ENCODE measurements around the gene PTPA. TPM values are rescaled to one million over a fixed set of nuclear protein-coding genes. Genes with fewer than 3 reads are reported as not detected.
A peak's percentile ranks its signal among the peaks of the same experiment; 100 is the strongest.

PTPA gene
- total and polyA plus RNA-seq, 2 donors (not counting 1 experiment from before 2014, with no cell fraction given): 35.0 to 73.9 TPM

- H3K4me1 ChIP-seq (ENCODE audit: control insufficient read depth in 2 of 2, insufficient read depth in 2 of 2, low read length in 2 of 2): peaks cover 22 to 34% of the 10 kb centered on the region in 2 donors
- peak overlapping the region; percentile 91 for H2AFZ ChIP-seq (ENCODE audit: insufficient read depth, low read depth, low read length, poor library complexity, severe bottlenecking)
- H3K27me3 ChIP-seq (replicated peaks in 1 of 4; ENCODE audit: control extremely low read depth in 1 of 4, control insufficient read depth in 3 of 4, insufficient read depth in 4 of 4, low read length in 3 of 4): peaks cover 0 to 29% (median 15%) of the 10 kb centered on the region in 4 experiments
- peaks cover 15% of the 10 kb centered on the region for H3K27me3 Mint-ChIP-seq
- POLR2A ChIA-PET: interaction anchor here (0.6 to 3.3 kb wide), 5 partner anchors 32 to 437 kb away, joined by 3 to 15 read pairs (median 6); no protein-coding TSS in a partner anchor
- no peaks in the 10 kb centered on the region for H3K9me3 Mint-ChIP-seq (ENCODE audit: insufficient read depth)
- peaks cover 22% of the 10 kb centered on the region for H3K4me1 Mint-ChIP-seq
- H3K9me3 ChIP-seq (ENCODE audit: control extremely low read depth in 1 of 3, control insufficient read depth in 2 of 3, insufficient read depth in 1 of 3, low read length in 2 of 3): no peaks in the 10 kb centered on the region
- under 1% methylated on average over 52 of the region's 55 CpGs for WGBS (ENCODE audit: insufficient coverage)
- H4K20me1 ChIP-seq (ENCODE audit: control insufficient read depth, insufficient read depth, low read length, poor library complexity, severe bottlenecking): no peaks in the 10 kb centered on the region
- peak overlapping the region; percentile 72 for H3K9ac ChIP-seq (ENCODE audit: low read length)
- no peaks in the 10 kb centered on the region for H3K36me3 ChIP-seq (replicated peaks in 1 of 2; ENCODE audit: control extremely low read depth in 1 of 2, control insufficient read depth in 1 of 2, extremely low read depth in 1 of 2, insufficient read depth in 2 of 2, low read length in 1 of 2)
- TF ChIP-seq, protein P1, sequence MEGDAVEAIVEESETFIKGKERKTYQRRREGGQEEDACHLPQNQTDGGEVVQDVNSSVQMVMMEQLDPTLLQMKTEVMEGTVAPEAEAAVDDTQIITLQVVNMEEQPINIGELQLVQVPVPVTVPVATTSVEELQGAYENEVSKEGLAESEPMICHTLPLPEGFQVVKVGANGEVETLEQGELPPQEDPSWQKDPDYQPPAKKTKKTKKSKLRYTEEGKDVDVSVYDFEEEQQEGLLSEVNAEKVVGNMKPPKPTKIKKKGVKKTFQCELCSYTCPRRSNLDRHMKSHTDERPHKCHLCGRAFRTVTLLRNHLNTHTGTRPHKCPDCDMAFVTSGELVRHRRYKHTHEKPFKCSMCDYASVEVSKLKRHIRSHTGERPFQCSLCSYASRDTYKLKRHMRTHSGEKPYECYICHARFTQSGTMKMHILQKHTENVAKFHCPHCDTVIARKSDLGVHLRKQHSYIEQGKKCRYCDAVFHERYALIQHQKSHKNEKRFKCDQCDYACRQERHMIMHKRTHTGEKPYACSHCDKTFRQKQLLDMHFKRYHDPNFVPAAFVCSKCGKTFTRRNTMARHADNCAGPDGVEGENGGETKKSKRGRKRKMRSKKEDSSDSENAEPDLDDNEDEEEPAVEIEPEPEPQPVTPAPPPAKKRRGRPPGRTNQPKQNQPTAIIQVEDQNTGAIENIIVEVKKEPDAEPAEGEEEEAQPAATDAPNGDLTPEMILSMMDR (IDR thresholded peaks at IDR 0.05): peak; percentile 100
- no peak for TF ChIP-seq EZH2 (IDR thresholded peaks at IDR 0.05; ENCODE audit: borderline replicate concordance, insufficient read depth, low read depth, low read length, poor library complexity, severe bottlenecking)
- H3K4me2 ChIP-seq (replicated peaks; ENCODE audit: low read depth, low read length, poor library complexity, severe bottlenecking): peak overlapping the region; percentile 100
- peak; percentile 81 for DNase-seq
- ATAC-seq (ENCODE audit: low read depth): peak; percentile 22
- peak overlapping the region; percentile 41 for H3K27ac Mint-ChIP-seq
- intact Hi-C loops (cut with micrococcal nuclease): loop anchor here (1.0 to 10.0 kb wide), 4 partner anchors 33 to 436 kb away; no protein-coding TSS in a partner anchor
- peak overlapping the region; percentile 50 to 94 (median 69) for H3K4me3 ChIP-seq (ENCODE audit: control extremely low read depth in 1 of 5, extremely low read depth in 1 of 5, insufficient read depth in 1 of 5, low read depth in 2 of 5, low read length in 4 of 5)
- CTCF ChIA-PET: interaction anchor here (0.6 to 22.0 kb wide), 32 partner anchors 8 to 609 kb away, joined by 3 to 382 read pairs (median 5); partner anchors contain the start of genes ASB6 and NTMT1
- H3K79me2 ChIP-seq (ENCODE audit: control insufficient read depth, insufficient read depth, low read length): no peaks in the 10 kb centered on the region
- H3K27ac ChIP-seq (ENCODE audit: low read length in 2 of 2): peak overlapping the region in 1 of 2 donors; percentile 36
- H3K4me3 Mint-ChIP-seq: peak overlapping the region; percentile 93
Measured at GRCh38 chr9:129174102-129174723, 63.0 kb downstream of the PTPA start.
